Measurements from ENCODE around the gene DNAJB1.

DNAJB1 gene

GRCh38 chr19:14472202-14472938 lies 45.8 kb downstream of the DNAJB1 start:
- DNase-seq, result peak; percentile 48

- DNase-seq, result no peak
These were observed 46.6 kb downstream of the DNAJB1 start for GRCh38 chr19:14471436-14472187.

- DNase-seq, result no peak
These were observed 47.9 kb downstream of the DNAJB1 start for GRCh38 chr19:14470031-14470876.

GRCh38 chr19:14467816-14468215 lies 50.4 kb downstream of the DNAJB1 start:
- DNase-seq, result no peak

- DNase-seq, result no peak
These were observed 50.8 kb downstream of the DNAJB1 start for GRCh38 chr19:14467391-14467790.
